AG09309 (cell line): Measurements from ENCODE around the gene DDX24.
A peak's percentile ranks its signal among the peaks of the same experiment; 100 is the strongest.

Experiments
- DNase-seq: peaks from one replicate; pipeline ENCODE4 v3.0.0-alpha.2; 2010; ENCODE audit warnings: low read depth
- H3K4me3 ChIP-seq: 2 replicates; pipeline ENCODE4 v1.5.1; 2011; ENCODE audit warnings: mild to moderate bottlenecking, low read depth, low read length, moderate library complexity; ENCODE audit not compliant: control insufficient read depth
- CTCF ChIP-seq: IDR thresholded peaks from 2 replicates; pipeline ENCODE4 v1.5.1; 2011; ENCODE audit warnings: mild to moderate bottlenecking, low read depth, low read length, inconsistent platforms; ENCODE audit not compliant: insufficient read depth, control insufficient read depth; ENCODE audit errors: missing control alignments

Gene DDX24

GRCh38 chr14:94029265-94029664, 51.7 kb downstream of the DDX24 start:
- H3K4me3 ChIP-seq, result no peak overlapping the region
- TF ChIP-seq CTCF, result no peak
- DNase-seq, result no peak

- no peak for DNase-seq
- no peak overlapping the region for H3K4me3 ChIP-seq
- TF ChIP-seq CTCF, result no peak
Observed at GRCh38 chr14:94028450-94028826, 52.6 kb downstream of the DDX24 start.

- DNase-seq, result no peak
- no peak overlapping the region for H3K4me3 ChIP-seq
- no peak for TF ChIP-seq CTCF
Observed at GRCh38 chr14:94027566-94028449, 53.2 kb downstream of the DDX24 start.

GRCh38 chr14:94026889-94027469, 54.0 kb downstream of the DDX24 start:
- TF ChIP-seq CTCF, result no peak
- DNase-seq, result no peak
- H3K4me3 ChIP-seq, result peak overlapping the region; percentile 52

- peak; percentile 93 for DNase-seq
- TF ChIP-seq CTCF, result no peak
- H3K4me3 ChIP-seq, result peak within 1 kb of the TSS; percentile 52
Observed at GRCh38 chr14:94026173-94026888, 54.7 kb downstream of the DDX24 start, which contains the start of gene OTUB2. OTUB2 (plus strand) TSS chr14:94026340; CDS start chr14:94026538, 198 bp downstream.

- no peak overlapping the region for H3K4me3 ChIP-seq
- no peak for DNase-seq
- TF ChIP-seq CTCF, result no peak
Observed at GRCh38 chr14:94025720-94026119, 55.3 kb downstream of the DDX24 start.
